A172 (cell line): ENCODE results near the gene CDH11. TPM values are rescaled to one million over a fixed set of nuclear protein-coding genes. Genes with fewer than 3 reads are reported as not detected.

Experiments
- DNase-seq: peaks from one replicate; pipeline ENCODE4 v3.0.0-alpha.2; 2015; ENCODE audit warnings: low spot score
- total RNA-seq: library from RNA; depleted of rRNA; stranded (reverse); fragments of >200 nt; shearing (Covaris generic); gene quantifications from 2 replicates; pipeline ENCODE4 v1.2.3, GENCODE V29; 2014

Gene CDH11
- total RNA-seq, 1 experiment from 2014 or later = 26.9 TPM

GRCh38 chr16:64910356-64910755, 211.5 kb downstream of the CDH11 start:
- peak; percentile 77 for DNase-seq

GRCh38 chr16:64907844-64908243, 214.0 kb downstream of the CDH11 start:
- no peak for DNase-seq

GRCh38 chr16:64903770-64904169, 218.1 kb downstream of the CDH11 start:
- DNase-seq = no peak

- DNase-seq = no peak
Measured at GRCh38 chr16:64900517-64900916, 221.3 kb downstream of the CDH11 start.

- no peak for DNase-seq
Measured at GRCh38 chr16:64900019-64900418, 221.8 kb downstream of the CDH11 start.

- DNase-seq = no peak
Measured at GRCh38 chr16:64898159-64898558, 223.7 kb downstream of the CDH11 start.
